GM21786 (cell line): ENCODE results near the gene NDUFB11.

ENCODE experiments used
- ATAC-seq: cut with Tn5 transposase; IDR thresholded peaks from one replicate; pipeline ENCODE4 v1.9.1; 2021; ENCODE audit not compliant: unreplicated experiment

The NDUFB11 gene

DNA sequence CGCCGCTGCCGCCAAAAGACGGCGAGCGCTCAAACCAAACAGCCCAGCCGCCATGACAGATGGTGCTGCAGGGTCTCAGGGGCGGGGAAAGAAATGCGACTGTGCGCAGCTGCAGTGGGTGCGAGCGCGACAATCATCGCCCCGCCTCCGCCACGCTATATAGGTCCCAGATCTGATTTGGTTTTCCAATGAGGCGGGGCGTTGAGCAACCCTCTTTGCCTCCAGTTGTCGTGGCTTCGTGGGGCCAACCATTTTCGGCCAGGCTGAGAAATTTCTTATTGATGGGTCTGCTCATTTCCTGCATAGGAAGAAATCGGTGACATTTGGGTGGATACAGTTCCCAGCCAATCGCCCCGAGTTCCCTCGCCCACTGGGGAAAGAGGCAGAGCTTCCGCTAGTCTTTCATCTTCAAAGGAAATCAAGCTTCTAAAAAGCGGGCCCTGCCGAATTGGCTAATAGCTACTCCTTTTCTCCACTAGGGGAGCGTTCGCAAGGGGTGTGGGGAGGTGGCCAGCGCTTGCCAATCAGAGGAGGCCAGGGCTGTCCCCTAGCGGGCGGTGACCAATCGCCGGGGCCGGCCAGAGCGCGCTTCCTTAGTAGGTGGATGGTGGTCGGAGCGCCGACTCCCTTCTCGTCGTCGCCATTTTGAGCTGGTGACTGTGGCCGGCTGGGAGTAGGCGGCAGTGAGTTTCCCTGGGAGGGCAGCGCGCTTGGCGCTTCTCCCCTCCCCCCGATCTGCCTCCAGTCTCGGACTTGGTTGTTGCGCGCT lies at the start of gene NDUFB11, which contains the start of gene RBM10:
NDUFB11 (minus strand) TSS at position 77 of the 769 bp plus-strand sequence; CDS start at position 54, 23 bp downstream.
RBM10 (plus strand) TSS at position 596 of the 769 bp plus-strand sequence. CDS start 2,261 bp downstream, outside the sequence.
- ATAC-seq: peak; percentile 86

DNA sequence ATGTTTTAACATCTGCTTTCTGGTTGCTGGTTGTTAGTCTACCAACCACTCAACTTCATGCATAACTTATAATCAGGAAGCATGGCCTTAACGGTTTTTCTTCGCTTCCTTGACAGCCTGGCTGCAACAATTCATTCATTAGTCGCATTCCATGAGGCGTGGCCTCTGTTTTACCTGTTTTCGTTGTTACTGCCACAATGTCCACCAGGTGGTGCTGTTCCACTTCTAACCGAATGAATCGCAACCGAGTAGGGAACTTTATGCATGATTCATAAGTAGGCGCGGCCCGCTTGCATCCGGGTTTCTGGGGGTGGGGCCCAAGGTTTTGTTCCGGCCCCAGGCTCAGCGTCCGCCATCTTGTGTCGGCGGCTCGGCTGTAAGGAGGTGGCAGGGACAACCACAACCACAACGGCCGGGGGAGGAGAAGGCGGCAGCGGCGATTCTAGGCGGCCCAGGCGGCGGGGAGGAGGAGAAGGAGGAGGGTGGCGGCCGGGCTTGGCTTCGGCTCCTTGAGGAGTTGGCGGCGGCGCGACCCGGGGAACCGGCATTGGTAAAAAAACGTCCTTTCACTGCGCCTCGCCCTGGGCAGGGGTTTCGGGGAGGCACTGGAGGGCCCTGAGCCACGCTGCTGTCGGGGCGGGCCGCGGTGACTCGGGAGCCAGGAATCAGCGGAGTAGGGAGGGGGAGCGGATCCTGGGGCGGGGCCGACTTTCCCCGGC lies 49.1 kb upstream of the NDUFB11 start, which contains the start of gene UBA1:
UBA1 (plus strand) TSS at position 355 of the 719 bp plus-strand sequence. CDS start 4,974 bp downstream, outside the sequence.
- peak; percentile 77 for ATAC-seq

DNA sequence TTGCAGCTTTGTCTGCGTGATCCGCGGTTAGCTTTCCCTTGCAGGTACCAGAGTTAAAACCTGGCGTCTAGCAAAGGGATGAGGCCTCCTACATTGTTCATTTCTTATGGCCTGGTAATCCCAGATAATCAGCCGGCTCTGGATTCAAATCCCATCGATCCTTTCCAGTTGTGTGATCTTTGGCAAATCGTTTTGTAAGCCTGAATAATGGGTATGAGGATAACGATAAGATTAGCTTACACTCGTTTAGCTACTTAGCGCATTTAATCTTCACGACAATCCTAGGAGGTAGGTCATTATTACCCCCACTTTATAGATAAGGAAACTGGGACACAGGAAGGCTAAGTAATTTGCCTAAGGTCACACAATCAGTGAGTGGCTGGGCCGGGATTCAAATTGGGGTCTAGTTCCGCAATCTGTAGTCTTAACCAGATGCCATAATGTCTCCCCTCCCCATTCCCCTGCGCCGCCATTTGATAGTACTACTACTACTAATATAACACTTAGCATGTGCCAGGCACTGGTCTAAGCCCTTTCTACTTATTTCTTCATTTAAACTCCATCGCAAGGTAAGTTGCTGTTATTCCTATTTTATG lies 47.4 kb upstream of the NDUFB11 start:
- no peak for ATAC-seq

DNA sequence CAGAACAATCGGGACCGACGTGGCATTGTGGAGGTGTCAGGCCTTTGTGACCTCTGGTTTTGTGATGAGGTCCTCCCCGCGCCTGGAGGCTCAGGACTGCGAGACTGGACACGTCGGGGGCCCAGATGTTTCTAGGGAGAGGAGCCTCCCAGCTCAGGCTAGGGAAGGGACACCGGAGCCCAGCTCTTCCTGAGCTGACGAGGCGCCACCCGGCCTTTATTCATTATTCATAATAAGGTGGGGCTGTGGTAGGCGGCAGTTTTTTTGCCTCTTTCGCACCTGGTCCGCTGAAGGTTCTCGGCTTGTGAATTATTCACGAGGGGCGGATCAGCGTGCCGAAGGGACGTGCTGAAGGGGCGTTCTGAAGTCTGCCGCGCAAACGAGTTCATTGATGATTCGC lies 46.8 kb upstream of the NDUFB11 start:
- no peak for ATAC-seq

DNA sequence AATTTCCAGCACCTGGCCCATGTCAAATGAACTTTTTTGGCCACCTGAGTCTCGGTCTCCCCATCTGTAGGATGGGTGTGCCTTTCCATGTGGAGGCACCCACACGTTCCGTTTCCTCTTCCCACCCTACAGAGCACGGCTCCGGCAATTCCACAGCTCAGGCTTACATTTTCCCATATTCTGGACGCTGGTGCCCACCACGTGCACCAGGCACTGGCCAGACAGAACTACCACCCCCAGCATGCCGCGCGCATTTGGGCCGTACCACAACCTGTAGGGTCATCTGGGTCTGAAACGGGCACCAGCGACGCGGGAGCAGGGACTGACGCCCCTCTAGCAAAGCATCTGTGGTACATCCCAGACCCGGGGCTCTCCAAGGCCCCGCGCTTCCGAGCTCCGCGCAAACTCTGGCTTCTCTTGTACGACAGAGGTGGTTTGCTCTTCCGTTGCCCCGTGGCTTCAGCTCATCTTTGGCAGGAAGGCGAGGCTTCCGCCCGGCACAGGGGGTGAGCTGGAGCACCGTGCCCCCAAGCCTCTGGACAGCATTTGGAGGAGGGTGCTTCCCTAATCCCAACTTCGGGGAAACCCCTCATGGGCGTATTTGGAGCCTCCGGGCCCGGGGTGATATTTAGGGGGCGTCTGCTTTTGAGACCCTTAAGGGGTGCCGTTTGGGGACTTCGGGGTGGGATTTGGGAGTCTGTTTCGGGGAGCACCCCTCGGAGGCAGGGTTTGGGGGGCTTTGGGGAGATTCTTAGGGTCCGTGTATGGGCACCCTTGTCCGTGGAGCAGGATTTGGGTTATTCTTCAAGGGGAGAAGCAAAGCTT lies 46.2 kb upstream of the NDUFB11 start:
- peak; percentile 42 for ATAC-seq

DNA sequence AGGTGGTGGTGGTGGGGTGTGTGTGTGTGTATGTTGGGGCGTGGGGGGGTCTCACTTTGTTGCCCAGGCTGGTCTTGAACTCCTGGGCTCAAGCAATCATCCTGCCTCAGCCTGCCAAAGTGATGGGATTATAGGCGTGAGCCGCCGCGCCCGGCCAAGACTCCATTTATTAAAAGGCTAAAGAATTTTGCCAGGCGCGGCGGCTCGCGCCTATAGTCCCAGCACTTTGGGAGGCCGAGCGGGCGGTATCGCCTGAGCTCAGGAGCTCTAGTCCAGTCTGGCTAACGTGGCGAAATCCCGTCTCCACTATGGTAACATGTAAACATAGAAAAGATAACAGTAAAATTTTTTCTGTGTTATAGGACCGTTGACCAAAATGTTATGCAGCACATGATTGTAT lies 45.4 kb upstream of the NDUFB11 start:
- no peak for ATAC-seq

DNA sequence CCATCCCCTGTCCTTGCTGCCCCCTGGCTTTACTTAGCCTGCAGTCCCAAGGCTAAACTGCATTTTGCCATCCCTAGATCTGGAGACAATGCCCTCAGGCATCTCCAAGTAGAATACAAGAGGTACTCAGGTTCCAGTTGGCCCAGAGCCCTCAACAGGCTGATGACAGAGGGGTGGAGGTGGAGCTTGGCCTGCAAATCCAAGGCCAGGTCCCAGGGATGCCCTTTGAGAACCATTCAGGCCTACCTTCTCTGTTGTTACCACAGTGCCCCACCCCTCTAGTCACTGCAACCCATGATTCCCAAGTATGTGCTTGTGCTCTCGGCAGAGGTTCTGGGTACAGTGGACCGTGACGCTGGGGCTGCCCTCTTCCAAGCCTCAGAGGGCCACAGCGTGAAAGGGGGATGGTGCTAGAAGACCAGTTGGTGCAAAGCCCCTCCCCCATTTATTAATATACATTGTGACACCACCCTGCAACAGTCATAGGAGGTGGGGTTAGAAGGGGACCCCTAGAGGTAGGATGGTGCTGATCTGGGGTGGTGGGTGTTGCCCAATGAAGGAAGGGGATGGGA lies 42.7 kb upstream of the NDUFB11 start:
- no peak for ATAC-seq

DNA sequence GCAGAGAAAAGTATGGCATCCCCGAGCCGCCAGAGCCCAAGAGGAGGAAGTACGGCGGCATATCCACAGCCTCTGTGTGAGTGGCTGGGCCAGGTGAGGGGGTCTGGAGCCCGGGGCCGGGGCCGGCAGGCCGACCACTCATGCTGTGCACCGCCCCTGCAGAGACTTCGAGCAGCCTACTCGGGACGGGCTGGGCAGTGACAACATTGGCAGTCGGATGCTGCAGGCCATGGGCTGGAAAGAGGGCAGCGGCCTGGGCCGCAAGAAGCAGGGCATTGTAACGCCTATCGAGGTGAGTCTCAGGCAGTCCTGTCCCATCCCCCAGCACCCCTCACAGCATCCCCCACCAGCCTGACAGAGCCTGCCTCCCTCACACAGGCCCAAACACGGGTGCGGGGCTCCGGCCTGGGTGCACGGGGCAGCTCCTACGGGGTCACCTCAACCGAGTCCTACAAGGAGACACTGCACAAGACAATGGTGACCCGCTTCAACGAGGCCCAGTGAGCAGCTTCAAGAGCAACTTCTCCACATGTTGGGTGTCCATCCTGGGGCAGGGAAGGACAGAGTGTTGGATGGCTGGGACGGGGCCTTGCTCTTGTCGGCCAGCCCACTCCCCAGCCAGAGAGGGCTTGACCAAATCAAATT lies 41.7 kb upstream of the NDUFB11 start:
- ATAC-seq: no peak

DNA sequence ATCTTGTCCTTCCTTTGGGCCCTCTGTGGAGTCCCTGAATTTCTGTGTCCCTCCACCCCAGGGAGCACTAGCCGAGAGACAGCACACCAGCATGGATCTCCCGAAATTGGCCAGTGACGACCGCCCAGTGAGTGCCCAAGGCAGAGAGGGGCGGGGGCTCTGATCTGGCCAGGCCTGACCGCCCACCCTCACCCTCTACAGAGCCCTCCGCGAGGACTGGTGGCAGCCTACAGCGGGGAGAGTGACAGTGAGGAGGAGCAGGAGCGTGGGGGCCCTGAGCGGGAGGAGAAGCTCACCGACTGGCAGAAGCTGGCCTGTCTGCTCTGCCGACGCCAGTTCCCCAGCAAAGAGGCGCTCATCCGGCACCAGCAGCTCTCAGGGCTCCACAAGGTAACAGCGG lies 40.7 kb upstream of the NDUFB11 start:
- no peak for ATAC-seq

DNA sequence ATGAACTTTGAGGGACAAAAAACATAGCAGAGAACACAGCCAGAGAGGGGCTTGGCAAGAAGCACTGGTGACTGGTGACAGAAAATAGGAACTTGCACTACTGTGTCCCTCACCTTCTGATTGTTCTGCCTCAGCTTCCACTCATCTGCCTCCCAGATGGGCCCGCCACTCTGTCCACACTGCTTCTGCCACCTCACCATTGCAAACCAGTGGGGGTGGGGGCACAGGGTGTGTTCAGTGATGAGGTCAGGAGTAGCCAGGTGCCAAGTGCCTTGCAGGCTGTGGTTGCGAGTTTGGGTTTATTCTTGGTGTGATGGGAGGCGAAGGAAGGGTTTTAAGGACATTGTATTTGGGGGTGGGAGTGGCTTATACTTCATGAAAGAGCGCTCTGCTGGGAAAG lies 40.0 kb upstream of the NDUFB11 start:
- ATAC-seq: no peak

DNA sequence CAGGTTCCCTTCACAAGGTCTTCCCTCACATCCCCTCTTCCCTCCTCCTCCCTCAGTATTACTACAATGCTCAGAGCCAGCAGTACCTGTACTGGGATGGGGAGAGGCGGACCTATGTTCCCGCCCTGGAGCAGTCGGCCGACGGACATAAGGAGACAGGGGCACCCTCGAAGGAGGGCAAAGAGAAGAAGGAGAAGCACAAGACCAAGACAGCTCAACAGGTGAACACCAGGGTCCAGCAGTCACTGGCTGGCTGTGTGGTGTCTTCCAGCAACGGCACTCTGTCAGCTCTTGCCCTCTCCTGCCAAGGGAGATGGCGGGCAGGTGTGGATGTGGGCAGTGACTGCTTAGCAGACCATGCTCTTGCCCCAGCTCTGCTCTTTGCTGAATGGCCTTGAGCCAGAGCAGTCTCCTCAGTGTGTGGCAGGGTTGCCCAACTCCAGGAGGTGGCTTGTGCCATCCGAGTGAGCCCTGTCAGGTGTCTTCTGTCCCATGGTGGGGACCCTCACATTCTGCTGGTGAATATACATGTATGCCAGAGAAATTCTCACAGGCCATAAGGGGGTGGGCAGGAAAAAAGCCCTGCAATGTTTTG lies 37.7 kb upstream of the NDUFB11 start:
- ATAC-seq: no peak

DNA sequence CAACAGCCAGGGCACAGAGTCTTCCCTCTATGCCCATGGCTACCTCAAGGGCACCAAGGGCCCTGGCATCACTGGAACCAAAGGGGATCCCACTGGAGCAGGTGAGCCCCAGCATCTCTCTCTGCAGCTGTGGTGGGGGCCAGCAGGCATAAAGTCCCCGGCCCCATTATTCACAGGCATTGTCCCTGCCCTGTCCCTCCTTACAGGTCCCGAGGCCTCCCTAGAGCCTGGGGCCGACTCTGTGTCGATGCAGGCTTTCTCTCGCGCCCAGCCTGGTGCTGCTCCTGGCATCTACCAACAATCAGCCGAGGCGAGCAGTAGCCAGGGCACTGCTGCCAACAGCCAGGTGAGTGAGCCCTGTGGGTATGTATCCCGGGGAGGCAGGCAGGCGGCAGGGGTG lies 36.8 kb upstream of the NDUFB11 start:
- no peak for ATAC-seq

DNA sequence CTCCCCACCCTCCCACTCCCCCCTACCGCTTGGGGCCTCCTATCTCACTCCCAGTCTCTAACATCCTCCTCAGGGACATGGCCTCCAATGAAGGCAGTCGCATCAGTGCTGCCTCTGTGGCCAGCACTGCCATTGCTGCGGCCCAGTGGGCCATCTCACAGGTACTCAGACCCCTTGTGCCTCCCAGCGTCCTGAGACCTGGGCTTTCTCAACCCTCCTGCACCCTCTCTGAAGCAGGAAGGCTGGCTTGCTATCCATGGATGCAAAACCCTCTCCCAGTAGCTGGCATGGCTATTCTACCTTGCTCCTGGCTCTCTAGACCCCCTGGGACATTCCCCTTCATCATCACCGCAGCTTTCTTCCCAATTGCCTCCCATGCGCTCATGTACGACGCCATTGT lies 35.8 kb upstream of the NDUFB11 start:
- ATAC-seq: no peak

DNA sequence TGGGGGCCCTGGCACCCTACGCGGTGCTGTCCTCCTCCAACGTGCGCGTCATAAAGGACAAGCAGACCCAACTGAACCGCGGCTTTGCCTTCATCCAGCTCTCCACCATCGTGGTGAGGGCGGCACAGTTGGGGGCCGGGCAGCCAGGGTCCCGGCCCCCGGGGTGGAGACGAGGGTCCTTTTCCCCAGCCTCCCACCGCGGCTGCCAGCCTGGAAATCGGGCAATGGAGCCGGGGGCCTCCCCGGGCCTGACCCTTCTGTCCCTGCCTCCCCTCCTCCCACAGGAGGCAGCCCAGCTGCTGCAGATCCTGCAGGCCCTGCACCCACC lies 35.4 kb upstream of the NDUFB11 start:
- no peak for ATAC-seq

DNA sequence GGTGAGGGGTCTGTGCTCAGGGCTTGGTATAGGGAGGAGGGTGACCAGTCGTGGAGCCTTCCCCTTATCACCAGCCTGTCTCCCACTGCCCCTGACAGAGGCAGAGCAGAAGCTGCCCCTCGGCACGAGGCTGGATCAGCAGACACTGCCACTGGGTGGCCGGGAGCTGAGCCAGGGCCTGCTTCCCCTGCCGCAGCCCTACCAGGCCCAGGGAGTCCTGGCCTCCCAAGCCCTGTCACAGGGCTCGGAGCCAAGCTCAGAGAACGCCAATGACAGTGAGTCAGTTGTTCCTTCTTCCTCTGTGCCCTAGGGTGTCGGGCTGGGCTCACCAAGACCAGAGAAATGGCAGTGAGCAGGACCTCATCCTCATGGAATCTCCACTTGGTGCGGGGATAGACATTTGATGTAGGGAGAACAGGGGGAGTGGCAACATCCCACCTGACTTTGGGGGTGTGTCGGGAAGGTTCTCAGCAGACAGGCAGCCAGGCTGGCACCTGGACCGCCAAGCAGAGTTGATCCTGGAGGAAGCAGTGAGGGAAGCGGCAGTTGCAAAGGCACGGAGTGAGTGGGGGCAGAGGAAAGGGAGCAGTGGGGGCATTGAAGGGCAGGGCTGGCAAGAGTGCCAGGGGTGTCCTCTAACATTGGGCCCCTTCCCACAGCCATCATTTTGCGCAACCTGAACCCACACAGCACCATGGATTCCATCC lies 34.9 kb upstream of the NDUFB11 start:
- ATAC-seq: no peak

DNA sequence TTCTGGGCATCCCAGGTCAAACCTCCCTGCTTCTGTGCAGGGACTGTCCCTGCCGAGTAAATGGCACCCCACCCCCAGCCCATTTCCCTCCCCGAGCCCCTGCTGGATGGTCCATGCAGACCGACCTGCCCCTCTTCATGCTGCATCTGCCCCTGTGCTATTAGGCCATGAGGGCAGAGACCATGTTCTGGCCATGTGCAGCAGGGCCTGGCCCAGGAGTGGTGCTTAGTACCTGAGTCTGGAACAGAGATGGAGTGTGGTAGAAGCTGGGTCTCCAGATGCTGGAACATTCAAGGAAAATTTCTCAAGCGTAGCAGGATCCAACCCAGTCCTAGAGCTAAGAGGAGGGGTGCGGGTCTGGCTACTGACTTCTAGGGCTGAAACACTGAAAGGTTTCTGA lies 33.8 kb upstream of the NDUFB11 start:
- no peak for ATAC-seq

DNA sequence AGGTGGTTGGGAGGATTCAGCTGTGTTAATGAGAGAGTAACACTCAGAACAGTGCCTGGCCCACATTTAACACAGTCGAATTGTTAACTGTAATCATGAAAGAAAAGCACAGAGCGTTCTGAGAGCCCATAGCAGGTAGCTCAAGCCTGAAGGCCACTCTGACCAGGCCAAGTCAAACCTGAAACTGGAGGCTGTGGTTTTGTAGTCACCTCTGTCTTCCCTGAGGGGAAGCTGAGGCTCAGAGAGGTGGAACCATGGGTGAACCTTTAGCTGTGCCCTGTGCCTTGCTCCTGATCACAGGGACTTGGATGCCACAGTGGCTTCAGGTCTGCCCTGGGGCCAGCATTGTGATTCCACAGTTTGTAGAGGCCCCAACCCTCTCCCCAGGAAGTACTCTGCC lies 32.6 kb upstream of the NDUFB11 start:
- ATAC-seq: no peak

DNA sequence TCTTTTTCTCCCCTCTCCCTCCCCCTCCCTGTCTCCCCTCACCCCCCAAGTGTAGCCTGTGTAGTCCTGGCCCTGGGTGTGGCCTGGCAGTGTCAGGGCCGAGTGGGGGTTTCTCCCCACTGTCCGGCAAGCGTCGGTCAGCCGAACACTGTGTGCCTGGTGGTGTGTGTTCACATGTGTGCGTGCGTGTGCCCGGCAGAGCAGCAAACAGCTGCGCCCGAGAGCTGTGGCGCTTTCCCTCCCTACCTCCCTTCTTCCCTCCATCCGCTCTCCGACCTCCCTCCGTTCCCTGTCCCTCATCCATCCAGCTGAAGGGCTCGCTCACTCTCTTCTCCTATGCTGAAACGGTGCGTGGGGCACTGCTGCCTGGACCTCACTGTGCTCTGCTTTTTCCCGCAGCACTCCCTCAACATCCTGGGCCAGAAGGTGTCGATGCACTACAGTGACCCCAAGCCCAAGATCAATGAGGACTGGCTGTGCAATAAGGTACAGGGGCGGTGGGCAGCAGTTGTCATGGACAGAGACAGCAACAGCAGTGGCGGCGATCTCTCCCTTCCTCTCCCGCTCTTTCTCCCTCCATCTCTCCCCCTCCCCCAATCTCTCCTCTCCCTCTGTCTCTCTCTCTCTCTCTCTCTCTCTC lies 31.7 kb upstream of the NDUFB11 start:
- ATAC-seq: no peak

DNA sequence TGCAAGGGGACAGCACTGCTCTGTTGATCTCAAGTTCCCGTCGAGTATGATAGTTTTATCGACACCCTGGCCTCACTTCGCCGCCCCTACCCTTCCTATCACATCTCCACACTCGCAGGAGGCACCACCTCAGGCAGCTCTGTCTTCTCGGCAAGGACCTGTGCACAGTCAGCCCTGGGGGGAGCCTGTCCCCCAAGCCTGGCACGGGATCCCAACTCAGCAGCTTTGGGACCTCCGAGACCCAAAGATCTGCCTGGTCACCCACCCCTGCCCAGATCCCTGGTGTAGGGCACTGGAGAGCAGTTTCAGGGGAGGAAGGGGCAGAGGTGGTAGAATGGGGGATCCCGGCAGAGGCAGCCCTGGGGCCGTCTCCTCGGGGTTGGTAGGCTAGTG lies 31.1 kb upstream of the NDUFB11 start:
- no peak for ATAC-seq
